AG10803 (cell line): ENCODE measurements around the gene HOXB2.

Experiments
- DNase-seq: peaks from one replicate; pipeline ENCODE4 v3.0.0; 2010; ENCODE audit warnings: low read depth
- H3K4me3 ChIP-seq: 2 replicates; pipeline ENCODE4 v1.5.1; 2011; ENCODE audit warnings: mild to moderate bottlenecking, low read length, control low read depth
- CTCF ChIP-seq: conservative IDR thresholded peaks from 2 replicates; pipeline ENCODE4 v1.5.1; 2011; ENCODE audit warnings: mild to moderate bottlenecking, low read length, control low read depth, inconsistent platforms

Gene HOXB2

DNA sequence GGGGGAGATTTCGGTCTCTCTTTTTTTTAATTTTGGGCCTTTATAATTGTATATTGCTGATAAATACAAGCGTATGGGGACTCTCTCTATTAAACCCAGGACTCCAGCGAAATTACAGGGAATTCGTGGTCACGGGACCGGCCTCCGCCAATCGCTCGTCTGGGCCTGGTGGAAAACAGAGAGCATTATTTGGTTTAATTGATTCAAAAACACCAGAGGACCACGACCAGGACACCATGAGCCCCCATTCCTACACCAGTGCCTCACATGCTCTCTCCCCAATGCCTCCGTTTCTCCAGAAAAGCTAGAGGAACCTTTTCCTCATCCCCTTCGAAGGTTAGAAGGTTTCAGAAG, at the start of gene HOXB2:
Gene HOXB2 (minus strand): TSS at position 88 of the 354 bp plus-strand sequence. CDS start 198 bp downstream, outside the sequence.
- DNase-seq, result peak; percentile 62
- H3K4me3 ChIP-seq, result peak within 1 kb of the TSS; percentile 93
- no peak for TF ChIP-seq CTCF

GRCh38 chr17:48593840-48594537, 49.1 kb upstream of the HOXB2 start:
- peak; percentile 79 for TF ChIP-seq CTCF
- peak overlapping the region; percentile 82 for H3K4me3 ChIP-seq
- DNase-seq, result peak; percentile 90

DNA sequence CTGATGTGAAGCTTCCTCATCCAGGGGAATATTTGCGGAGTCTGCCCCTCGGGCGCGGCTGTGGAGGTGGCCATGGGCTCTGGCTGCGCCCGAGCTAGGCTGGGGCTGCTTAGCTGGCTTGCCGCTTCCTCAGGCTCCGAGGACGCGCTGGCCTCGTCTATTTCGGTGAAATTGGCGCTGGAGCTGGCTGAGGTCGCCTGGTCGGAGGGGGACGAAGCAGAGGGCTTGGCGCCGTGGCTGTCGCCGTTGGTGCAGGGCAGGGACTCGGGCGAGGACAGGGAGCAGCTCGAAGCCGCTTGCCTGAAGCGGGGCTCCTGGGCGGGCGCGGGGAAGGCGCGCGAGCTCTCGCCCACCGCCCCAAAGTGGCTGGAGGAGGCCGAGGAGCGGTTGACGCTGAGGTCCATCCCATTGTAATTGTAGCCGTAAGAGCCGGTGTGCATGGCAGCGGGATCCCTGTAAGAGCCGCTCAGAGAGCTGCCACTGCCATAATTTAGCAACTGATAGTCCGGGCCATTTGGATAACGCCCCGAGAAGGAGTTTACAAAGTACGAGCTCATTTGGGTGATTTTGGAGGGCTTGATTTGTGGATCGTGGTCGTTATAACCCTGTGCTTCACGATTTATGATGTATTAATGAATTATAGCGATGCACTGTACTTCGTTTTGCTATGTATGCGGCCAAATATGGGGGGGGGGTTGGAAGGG, 48.4 kb upstream of the HOXB2 start, which contains the start of gene HOXB5:
Gene HOXB5 (minus strand): TSS at position 654 of the 704 bp plus-strand sequence. CDS start 97 bp downstream, at position 557.
- H3K4me3 ChIP-seq, result peak within 1 kb of the TSS; percentile 82
- no peak for DNase-seq
- TF ChIP-seq CTCF, result no peak

GRCh38 chr17:48592577-48592976, 47.7 kb upstream of the HOXB2 start:
- no peak for TF ChIP-seq CTCF
- peak overlapping the region; percentile 82 for H3K4me3 ChIP-seq

GRCh38 chr17:48592057-48592514, 47.2 kb upstream of the HOXB2 start:
- no peak for TF ChIP-seq CTCF
- peak overlapping the region; percentile 82 for H3K4me3 ChIP-seq
- no peak for DNase-seq

More at GRCh38 chr17:48592577-48592976, 47.7 kb upstream of the HOXB2 start:
- no peak for DNase-seq

DNA sequence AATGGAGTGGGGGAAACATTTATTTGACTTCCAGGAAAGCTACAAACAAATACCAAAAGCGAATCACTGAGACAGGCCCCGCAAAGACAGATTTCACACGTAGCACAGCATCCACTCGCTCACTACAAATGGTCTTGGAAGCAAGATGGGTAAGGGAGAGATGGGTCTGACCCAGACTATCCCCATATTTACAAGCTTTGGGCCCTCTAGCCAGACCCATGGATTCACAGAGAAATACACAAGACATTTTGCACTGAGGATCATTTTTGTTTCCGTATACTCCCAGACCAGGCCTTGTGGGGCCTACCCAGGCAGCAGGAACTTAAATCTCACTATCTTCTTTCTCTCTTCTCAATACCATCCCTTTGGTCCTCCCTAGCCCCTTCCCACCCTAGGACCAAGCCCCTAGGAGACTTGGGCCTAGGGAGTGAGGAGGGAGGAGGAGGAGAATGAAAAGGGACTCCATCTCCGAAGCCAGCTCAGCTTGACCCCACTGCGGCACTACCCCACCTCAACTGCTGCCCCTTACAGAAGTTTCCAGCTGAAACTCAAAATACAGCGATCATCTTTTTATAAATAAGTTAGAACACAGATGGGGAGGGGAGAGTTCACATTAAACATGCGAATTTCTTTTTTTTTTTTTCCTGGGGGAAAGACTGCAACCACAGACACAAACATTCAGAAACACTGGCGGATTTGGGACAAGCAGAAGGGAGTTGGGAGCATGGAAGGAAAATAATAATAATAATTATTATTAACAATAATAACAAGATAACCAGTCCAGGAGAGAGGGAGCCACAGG, 46.5 kb upstream of the HOXB2 start:
- no peak for TF ChIP-seq CTCF
- H3K4me3 ChIP-seq, result peak overlapping the region; percentile 82
- no peak for DNase-seq
